NK-92 treated with Interleukin-12 subunit alpha and Interleukin-12 subunit beta, amount 100 ng/mL, for 24 hours (cell line): Measurements from ENCODE around the gene PALS1.
"Not testable (repeated sequence)": the region's sequence is repeated elsewhere in the genome, so short reads cannot be mapped to it uniquely, and the experiment has no call there.

Source experiments
- DNase-seq: peaks from one replicate; lab custom pipeline; 2025; lab: John Stamatoyannopoulos, UW

The PALS1 gene

GRCh38 chr14:67260965-67261364, 19.7 kb downstream of the PALS1 start:
- no peak for DNase-seq

GRCh38 chr14:67263499-67264149, 22.4 kb downstream of the PALS1 start:
- no peak for DNase-seq

- no peak for DNase-seq
Measured at GRCh38 chr14:67265131-67265530, 23.9 kb downstream of the PALS1 start.

- no peak for DNase-seq
Measured at GRCh38 chr14:67267576-67268328, 26.5 kb downstream of the PALS1 start.

GRCh38 chr14:67268426-67269150, 27.4 kb downstream of the PALS1 start:
- DNase-seq = no peak

- DNase-seq = no peak
Measured at GRCh38 chr14:67269298-67270060, 28.2 kb downstream of the PALS1 start.

GRCh38 chr14:67270145-67270753, 29.0 kb downstream of the PALS1 start:
- DNase-seq = no peak

- no peak for DNase-seq
Measured at GRCh38 chr14:67270933-67271332, 29.7 kb downstream of the PALS1 start.

- DNase-seq = not testable (repeated sequence)
Measured at GRCh38 chr14:67273281-67273680, 32.0 kb downstream of the PALS1 start.

GRCh38 chr14:67276131-67276530, 34.9 kb downstream of the PALS1 start:
- DNase-seq = no peak

- DNase-seq = no peak
Measured at GRCh38 chr14:67280506-67280905, 39.3 kb downstream of the PALS1 start.

GRCh38 chr14:67285876-67286452, 44.7 kb downstream of the PALS1 start:
- no peak for DNase-seq
